ENCODE measurements around the gene ADGRE2. TPM values are rescaled to one million over a fixed set of nuclear protein-coding genes. Genes with fewer than 3 reads are reported as not detected.
A peak's percentile ranks its signal among the peaks of the same experiment; 100 is the strongest.

The ADGRE2 gene
- total and polyA plus RNA-seq, 4 donors = 0.23 to 8.3 (median 4.6) TPM

DNA sequence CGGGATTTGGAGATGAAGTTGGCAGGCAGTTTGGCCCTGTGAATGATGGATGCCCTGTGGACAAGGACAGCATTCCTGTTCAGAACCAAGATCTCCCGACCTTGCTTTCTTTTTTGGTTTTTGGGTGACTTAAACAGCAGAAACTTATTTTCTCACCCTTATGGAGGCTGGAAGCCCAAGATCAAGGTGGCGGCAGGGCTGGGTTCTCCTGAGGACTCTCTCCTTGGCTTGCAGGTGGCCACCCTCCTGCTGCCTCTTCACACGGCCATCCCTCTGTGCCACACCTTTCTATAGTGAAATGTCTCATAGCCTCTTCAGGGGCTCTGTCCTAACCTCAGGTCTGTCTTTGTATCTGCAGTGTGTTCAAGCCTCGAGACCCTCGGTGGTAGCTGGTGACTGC lies 74.5 kb downstream of the ADGRE2 start:
- intact Hi-C loops (cut with DNase I) = no loop called here
- Histone ChIP-seq H3K4me1 (ENCODE audit: control insufficient read depth in 1 of 2, insufficient read depth in 2 of 2, low read length in 2 of 2) (no peaks in the 10 kb centered on the region), H3K9me3 (ENCODE audit: control insufficient read depth, low read length) (no peaks in the 10 kb centered on the region), H3K36me3 (ENCODE audit: control insufficient read depth in 1 of 2, insufficient read depth in 2 of 2, low read length in 1 of 2) (peaks cover 13 to 33% of the 10 kb centered on the region in 2 donors), H3K4me3 (ENCODE audit: low read length in 2 of 2) (no peak overlapping the region), H3K27ac (ENCODE audit: low read depth in 1 of 2, low read length in 2 of 2) (no peak overlapping the region), H3K27me3 (ENCODE audit: control insufficient read depth in 1 of 2, insufficient read depth in 2 of 2, low read length in 1 of 2) (no peaks in the 10 kb centered on the region)
- 83 to 84% methylated on average over 6 of the region's 6 CpGs for WGBS, 2 donors
- DNase-seq (no peak), ATAC-seq (ENCODE audit: low FRiP score) (no peak)

DNA sequence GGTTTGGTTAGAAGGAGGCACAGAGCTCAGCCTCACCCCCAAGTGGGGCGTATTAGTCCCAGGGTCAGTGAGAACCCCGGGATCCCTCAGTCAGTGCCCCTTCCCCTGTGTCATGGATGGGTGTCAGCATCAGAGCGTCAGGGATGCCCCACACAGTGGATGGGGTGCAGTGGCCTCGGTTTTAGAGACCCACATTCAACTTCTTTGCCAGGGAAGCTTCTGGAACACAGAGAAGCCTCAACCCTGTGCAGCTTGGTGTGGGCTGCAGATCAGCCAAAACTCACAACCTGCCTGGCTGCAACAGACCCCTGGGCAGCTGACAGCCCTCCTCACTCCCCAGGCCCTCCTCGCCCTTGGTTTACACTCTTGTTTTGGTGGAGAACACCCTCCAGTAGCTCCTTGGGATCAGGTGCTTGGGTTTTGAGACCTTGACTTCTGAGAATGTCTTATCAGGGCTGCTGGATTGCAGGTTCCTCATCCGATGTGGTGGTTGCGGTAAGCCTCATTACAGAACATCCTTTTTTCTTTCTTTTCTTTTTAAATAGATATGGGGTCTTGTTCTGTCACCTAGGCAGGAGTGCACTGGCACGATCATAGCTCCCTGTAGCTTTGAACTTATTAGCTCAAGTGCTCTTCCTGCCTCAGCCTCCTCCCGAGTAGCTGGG lies 77.5 kb downstream of the ADGRE2 start:
- Histone ChIP-seq H3K4me1 (ENCODE audit: control insufficient read depth in 1 of 2, insufficient read depth in 2 of 2, low read length in 2 of 2) (no peaks in the 10 kb centered on the region), H3K27ac (ENCODE audit: low read depth in 1 of 2, low read length in 2 of 2) (no peak overlapping the region), H3K4me3 (ENCODE audit: low read length in 2 of 2) (no peak overlapping the region), H3K9me3 (ENCODE audit: control insufficient read depth, low read length) (no peaks in the 10 kb centered on the region), H3K36me3 (ENCODE audit: control insufficient read depth in 1 of 2, insufficient read depth in 2 of 2, low read length in 1 of 2) (peaks cover 18 to 23% of the 10 kb centered on the region in 2 donors), H3K27me3 (ENCODE audit: control insufficient read depth in 1 of 2, insufficient read depth in 2 of 2, low read length in 1 of 2) (no peaks in the 10 kb centered on the region)
- ATAC-seq (ENCODE audit: low FRiP score) (no peak), DNase-seq (no peak)
- 97% methylated on average over 9 of the region's 9 CpGs for WGBS, 2 donors
- intact Hi-C loops (cut with DNase I) = no loop called here

DNA sequence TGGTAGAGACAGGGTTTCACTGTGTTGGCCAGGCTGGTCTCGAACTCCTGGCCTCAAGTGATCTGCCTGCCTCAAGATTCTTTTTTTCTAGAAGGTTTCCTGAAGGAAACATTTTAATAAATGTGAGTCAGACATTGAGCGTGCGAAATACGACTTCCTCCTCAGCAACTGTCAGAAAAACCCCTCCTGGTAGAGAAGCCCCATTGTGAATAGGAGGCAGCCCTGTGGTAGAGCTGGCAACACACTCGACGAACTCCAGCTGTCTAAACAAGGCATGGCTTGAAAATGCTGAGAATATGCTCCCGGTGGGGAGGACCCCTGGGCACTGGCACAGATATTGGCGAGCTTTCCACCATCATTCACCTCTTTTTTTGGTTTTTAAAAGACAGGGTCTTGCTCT lies 78.7 kb downstream of the ADGRE2 start:
- peaks cover 18 to 26% of the 10 kb centered on the region in 2 donors for H3K36me3 ChIP-seq (ENCODE audit: control insufficient read depth in 1 of 2, insufficient read depth in 2 of 2, low read length in 1 of 2)
- ATAC-seq (ENCODE audit: low FRiP score) (no peak), DNase-seq (no peak)
- no peak overlapping the region for H3K27ac ChIP-seq (ENCODE audit: low read depth in 1 of 2, low read length in 2 of 2)
- H3K27me3 ChIP-seq (ENCODE audit: control insufficient read depth in 1 of 2, insufficient read depth in 2 of 2, low read length in 1 of 2) = no peaks in the 10 kb centered on the region
- H3K4me1 ChIP-seq (ENCODE audit: control insufficient read depth in 1 of 2, insufficient read depth in 2 of 2, low read length in 2 of 2) = no peaks in the 10 kb centered on the region
- 56 to 58% methylated on average over 8 of the region's 8 CpGs for WGBS, 2 donors
- intact Hi-C loops (cut with DNase I) = no loop called here
- H3K9me3 ChIP-seq (ENCODE audit: control insufficient read depth, low read length) = no peaks in the 10 kb centered on the region
- H3K4me3 ChIP-seq (ENCODE audit: low read length in 2 of 2) = no peak overlapping the region

DNA sequence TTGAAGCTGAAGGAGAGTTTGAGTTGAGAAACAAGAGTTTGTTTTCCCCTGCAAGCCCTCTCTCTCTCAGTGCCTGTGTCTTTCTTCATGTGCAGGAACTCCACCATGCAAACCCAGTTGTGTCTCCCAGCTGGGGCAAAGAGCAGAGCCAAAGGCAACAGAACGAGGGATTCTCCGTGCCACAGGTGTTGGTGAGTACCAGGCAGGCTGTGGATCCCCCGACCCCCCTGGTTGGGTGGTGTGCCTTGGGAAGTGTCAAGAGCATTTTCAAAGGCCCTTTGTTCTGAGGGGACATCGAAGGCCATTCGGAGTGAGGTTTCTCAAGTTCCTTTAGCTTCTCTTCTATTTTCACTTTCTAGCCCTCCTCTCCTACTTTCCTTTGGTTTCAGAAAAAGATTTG lies 82.9 kb downstream of the ADGRE2 start:
- Histone ChIP-seq H3K27me3 (ENCODE audit: control insufficient read depth in 1 of 2, insufficient read depth in 2 of 2, low read length in 1 of 2) (no peaks in the 10 kb centered on the region), H3K27ac (ENCODE audit: low read depth in 1 of 2, low read length in 2 of 2) (no peak overlapping the region), H3K4me3 (ENCODE audit: low read length in 2 of 2) (no peak overlapping the region), H3K9me3 (ENCODE audit: control insufficient read depth, low read length) (no peaks in the 10 kb centered on the region), H3K36me3 (ENCODE audit: control insufficient read depth in 1 of 2, insufficient read depth in 2 of 2, low read length in 1 of 2) (peaks cover 7 to 16% of the 10 kb centered on the region in 2 donors), H3K4me1 (ENCODE audit: control insufficient read depth in 1 of 2, insufficient read depth in 2 of 2, low read length in 2 of 2) (no peaks in the 10 kb centered on the region)
- 92% methylated on average over 5 of the region's 5 CpGs for WGBS, 2 donors
- ATAC-seq (ENCODE audit: low FRiP score) (no peak), DNase-seq (no peak)
- intact Hi-C loops (cut with DNase I) = no loop called here

DNA sequence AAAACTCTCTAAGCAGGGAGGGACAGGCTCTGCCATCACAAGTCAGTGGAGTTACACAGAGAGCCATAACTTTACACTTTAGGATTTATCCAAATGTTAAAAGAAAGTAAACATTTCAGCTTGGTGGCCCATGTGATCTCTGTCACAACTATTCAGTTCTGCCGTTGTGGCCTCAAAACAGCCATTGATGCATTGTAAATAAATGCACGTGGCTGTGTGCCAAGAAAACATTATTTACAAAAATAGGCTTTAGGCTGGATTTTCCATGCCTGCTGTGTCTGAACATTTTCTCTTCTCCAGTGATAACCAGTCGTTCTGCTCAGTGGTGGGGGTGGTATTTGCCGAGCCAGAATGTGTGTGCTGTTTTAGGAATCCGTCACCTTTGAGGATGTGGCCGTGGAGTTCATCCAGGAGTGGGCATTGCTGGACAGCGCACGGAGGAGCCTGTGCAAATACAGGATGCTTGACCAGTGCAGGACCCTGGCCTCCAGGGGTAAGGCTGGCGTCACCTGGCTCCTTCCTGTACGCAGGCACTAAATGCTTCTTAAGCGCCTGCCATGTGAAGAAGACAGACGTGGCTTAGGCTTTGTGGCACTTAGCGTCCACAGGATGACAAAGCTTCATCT lies 83.6 kb downstream of the ADGRE2 start:
- Histone ChIP-seq H3K27ac (ENCODE audit: low read depth in 1 of 2, low read length in 2 of 2) (no peak overlapping the region), H3K27me3 (ENCODE audit: control insufficient read depth in 1 of 2, insufficient read depth in 2 of 2, low read length in 1 of 2) (no peaks in the 10 kb centered on the region), H3K4me3 (ENCODE audit: low read length in 2 of 2) (no peak overlapping the region), H3K4me1 (ENCODE audit: control insufficient read depth in 1 of 2, insufficient read depth in 2 of 2, low read length in 2 of 2) (no peaks in the 10 kb centered on the region), H3K36me3 (ENCODE audit: control insufficient read depth in 1 of 2, insufficient read depth in 2 of 2, low read length in 1 of 2) (peaks cover 7 to 14% of the 10 kb centered on the region in 2 donors), H3K9me3 (ENCODE audit: control insufficient read depth, low read length) (no peaks in the 10 kb centered on the region)
- ATAC-seq (ENCODE audit: low FRiP score) = no peak
- intact Hi-C loops (cut with DNase I) = no loop called here
- 87 to 88% methylated on average over 13 of the region's 13 CpGs for WGBS, 2 donors
- DNase-seq = no peak

DNA sequence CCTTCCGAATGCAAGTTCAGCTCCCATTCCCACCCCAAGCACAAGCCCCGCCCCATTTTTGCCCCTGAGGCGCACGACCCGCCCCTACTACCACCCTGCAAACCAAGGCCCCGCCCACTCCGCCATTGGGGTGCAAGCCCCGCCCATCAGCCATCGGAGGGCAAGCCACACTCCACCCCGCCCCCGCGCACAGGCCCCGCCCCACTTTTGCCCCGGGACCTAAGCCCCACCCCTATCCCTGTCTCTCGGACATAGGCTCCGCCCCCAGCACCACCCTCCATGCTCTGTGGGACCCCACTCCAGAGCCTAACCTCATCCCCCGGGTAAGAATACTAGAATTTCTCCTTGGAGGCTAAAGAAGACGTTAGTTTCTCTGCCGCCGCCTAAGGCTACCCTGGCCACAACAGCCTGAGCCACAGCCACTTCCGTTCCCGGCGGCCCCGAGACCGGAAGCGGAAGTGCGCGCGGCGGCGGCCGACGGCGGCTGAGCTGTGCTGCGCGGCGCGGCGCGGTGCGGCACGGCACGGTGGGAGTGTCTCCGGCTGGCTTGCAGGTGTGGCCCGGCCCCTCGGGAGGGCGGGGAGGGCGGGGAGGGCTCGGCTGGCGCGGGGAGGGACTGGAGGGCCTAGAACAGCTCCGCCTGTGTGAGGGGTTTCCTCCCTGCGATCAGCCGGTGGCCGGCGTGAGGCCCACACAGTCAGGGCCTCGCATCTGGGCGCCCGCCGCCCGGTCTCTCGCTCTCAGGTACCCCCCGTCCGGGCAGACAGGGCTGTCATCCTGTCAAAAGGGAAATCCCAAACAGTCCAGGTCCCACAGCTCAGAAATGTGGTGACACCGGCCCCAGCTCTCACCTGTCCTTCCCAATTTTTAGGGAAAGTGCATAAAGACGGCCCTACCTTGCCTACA lies 88.5 kb downstream of the ADGRE2 start, which contains the start of gene ZNF333:
TSS of gene ZNF333 (plus strand) at position 451 of the 906 bp plus-strand sequence. CDS start 3,444 bp downstream, outside the sequence.
- H3K4me3 ChIP-seq (ENCODE audit: low read length in 2 of 2) = peak within 1 kb of the TSS; percentile 95 to 100
- H3K36me3 ChIP-seq (ENCODE audit: control insufficient read depth in 1 of 2, insufficient read depth in 2 of 2, low read length in 1 of 2) = peaks cover 0 to 5% of the 10 kb centered on the region in 2 donors
- WGBS, 2 donors = 0 to 1% methylated on average over 56 to 66 of the region's 66 CpGs
- ATAC-seq (ENCODE audit: low FRiP score) (peak; percentile 98), DNase-seq (peak; percentile 98 to 100)
- intact Hi-C loops (cut with DNase I) = loop anchor here in 1 of 2 donors (2.0 kb wide), 1 partner anchor 115 kb away; no protein-coding TSS in a partner anchor
- H3K4me1 ChIP-seq (ENCODE audit: control insufficient read depth in 1 of 2, insufficient read depth in 2 of 2, low read length in 2 of 2) = no peaks in the 10 kb centered on the region
- no peaks in the 10 kb centered on the region for H3K27me3 ChIP-seq (ENCODE audit: control insufficient read depth in 1 of 2, insufficient read depth in 2 of 2, low read length in 1 of 2)
- no peaks in the 10 kb centered on the region for H3K9me3 ChIP-seq (ENCODE audit: control insufficient read depth, low read length)
- peak within 1 kb of the TSS in 1 of 2 donors; percentile 97 for H3K27ac ChIP-seq (ENCODE audit: low read depth in 1 of 2, low read length in 2 of 2)

DNA sequence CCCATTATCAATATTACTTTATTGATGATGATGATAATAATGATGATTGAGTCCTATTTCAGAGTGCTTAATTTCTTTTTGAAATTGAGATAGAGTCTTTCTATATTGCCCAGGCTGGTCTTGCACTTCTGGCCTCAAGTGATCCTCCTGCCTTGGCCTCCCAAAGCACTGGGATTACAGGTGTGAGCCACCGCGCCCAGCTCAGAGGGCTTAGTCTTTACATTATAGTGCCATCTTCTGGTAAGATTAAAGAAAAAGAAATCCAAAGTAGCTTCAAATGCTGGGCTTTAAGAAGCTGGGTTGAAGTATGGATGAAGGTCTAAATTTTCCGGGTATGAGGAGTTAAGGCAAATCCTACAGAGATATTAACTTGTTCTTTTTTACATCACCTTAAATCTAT lies 91.9 kb downstream of the ADGRE2 start:
- Histone ChIP-seq H3K36me3 (ENCODE audit: control insufficient read depth in 1 of 2, insufficient read depth in 2 of 2, low read length in 1 of 2) (no peaks in the 10 kb centered on the region), H3K4me3 (ENCODE audit: low read length in 2 of 2) (no peak overlapping the region), H3K9me3 (ENCODE audit: control insufficient read depth, low read length) (no peaks in the 10 kb centered on the region), H3K4me1 (ENCODE audit: control insufficient read depth in 1 of 2, insufficient read depth in 2 of 2, low read length in 2 of 2) (no peaks in the 10 kb centered on the region), H3K27ac (ENCODE audit: low read depth in 1 of 2, low read length in 2 of 2) (no peak overlapping the region), H3K27me3 (ENCODE audit: control insufficient read depth in 1 of 2, insufficient read depth in 2 of 2, low read length in 1 of 2) (no peaks in the 10 kb centered on the region)
- ATAC-seq (ENCODE audit: low FRiP score) (no peak), DNase-seq (no peak)
- 47 to 49% methylated on average over 3 of the region's 3 CpGs for WGBS, 2 donors
- intact Hi-C loops (cut with DNase I) = no loop called here

DNA sequence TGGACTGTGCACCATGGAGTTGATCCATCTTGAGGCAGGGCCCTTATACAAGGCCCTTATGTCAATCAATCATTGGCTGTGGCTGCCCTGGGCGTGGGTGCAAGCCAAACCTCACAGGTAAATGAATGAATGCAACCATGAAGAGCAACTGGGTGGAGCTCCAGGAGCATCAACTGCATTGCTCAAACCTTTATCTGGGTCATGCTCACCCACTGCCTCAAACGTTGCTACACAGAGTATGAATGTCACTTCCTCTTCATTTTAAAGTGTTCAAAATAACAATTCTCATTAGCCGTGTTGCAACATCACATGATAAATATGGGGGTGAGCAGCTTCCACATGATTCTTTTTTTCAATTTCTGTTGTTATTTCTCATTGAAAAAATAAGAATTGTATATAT lies 94.9 kb downstream of the ADGRE2 start:
- H3K9me3 ChIP-seq (ENCODE audit: control insufficient read depth, low read length) = no peaks in the 10 kb centered on the region
- no peaks in the 10 kb centered on the region for H3K36me3 ChIP-seq (ENCODE audit: control insufficient read depth in 1 of 2, insufficient read depth in 2 of 2, low read length in 1 of 2)
- intact Hi-C loops (cut with DNase I) = no loop called here
- H3K4me3 ChIP-seq (ENCODE audit: low read length in 2 of 2) = no peak overlapping the region
- H3K4me1 ChIP-seq (ENCODE audit: control insufficient read depth in 1 of 2, insufficient read depth in 2 of 2, low read length in 2 of 2) = no peaks in the 10 kb centered on the region
- H3K27ac ChIP-seq (ENCODE audit: low read depth in 1 of 2, low read length in 2 of 2) = no peak overlapping the region
- 46 to 50% methylated on average over 3 of the region's 3 CpGs for WGBS, 2 donors
- no peaks in the 10 kb centered on the region for H3K27me3 ChIP-seq (ENCODE audit: control insufficient read depth in 1 of 2, insufficient read depth in 2 of 2, low read length in 1 of 2)
- ATAC-seq (ENCODE audit: low FRiP score) (no peak), DNase-seq (no peak)

All from aorta (tissue), 5 donors.